A204.1 (cell line): ENCODE results near the gene DYNLT2.

ENCODE experiments used
- FAIRE-seq: peaks from 2 replicates; lab custom pipeline; 2012; peaks lifted over from hg19 to GRCh38; lab: Jason Lieb, UNC

DYNLT2 gene

GRCh38 chr6:169751242-169752073 lies at the start of gene DYNLT2, which contains the start of gene ERMARD:
Gene DYNLT2, minus strand, starts transcription at chr6:169751572. Its CDS starts 114 bp downstream, at chr6:169751458.
Gene ERMARD, plus strand, starts transcription at chr6:169751622. Its CDS starts 36 bp downstream, at chr6:169751658.
- FAIRE-seq = no peak

GRCh38 chr6:169800668-169801395 lies 49.5 kb upstream of the DYNLT2 start:
- FAIRE-seq = no peak

GRCh38 chr6:169800116-169800667 lies 48.8 kb upstream of the DYNLT2 start:
- FAIRE-seq = no peak

- no peak for FAIRE-seq
These were observed 48.1 kb upstream of the DYNLT2 start for GRCh38 chr6:169799474-169799926.

- FAIRE-seq = no peak
These were observed 47.5 kb upstream of the DYNLT2 start for GRCh38 chr6:169798764-169799473.

GRCh38 chr6:169795196-169795595 lies 43.8 kb upstream of the DYNLT2 start:
- no peak for FAIRE-seq

GRCh38 chr6:169794317-169795055 lies 43.1 kb upstream of the DYNLT2 start:
- FAIRE-seq = no peak

- no peak for FAIRE-seq
These were observed 42.0 kb upstream of the DYNLT2 start for GRCh38 chr6:169793408-169793807.

- FAIRE-seq = no peak
These were observed 41.1 kb upstream of the DYNLT2 start for GRCh38 chr6:169792306-169793015.

- no peak for FAIRE-seq
These were observed 40.4 kb upstream of the DYNLT2 start for GRCh38 chr6:169791721-169792131.

- no peak for FAIRE-seq
These were observed 38.9 kb upstream of the DYNLT2 start for GRCh38 chr6:169789944-169790927.

- FAIRE-seq = no peak
These were observed 38.0 kb upstream of the DYNLT2 start for GRCh38 chr6:169789146-169789943.

GRCh38 chr6:169788809-169789145 lies 37.4 kb upstream of the DYNLT2 start:
- no peak for FAIRE-seq

GRCh38 chr6:169787797-169788196 lies 36.4 kb upstream of the DYNLT2 start:
- no peak for FAIRE-seq

- FAIRE-seq = no peak
These were observed 35.0 kb upstream of the DYNLT2 start for GRCh38 chr6:169786349-169786748.

- no peak for FAIRE-seq
These were observed 34.2 kb upstream of the DYNLT2 start for GRCh38 chr6:169785566-169785965.

GRCh38 chr6:169784821-169785340 lies 33.5 kb upstream of the DYNLT2 start:
- FAIRE-seq = no peak

- FAIRE-seq = no peak
These were observed 32.8 kb upstream of the DYNLT2 start for GRCh38 chr6:169783971-169784820.
